Measurements from ENCODE around the gene PHYKPL.
"Not testable (repeated sequence)": the region's sequence is repeated elsewhere in the genome, so short reads cannot be mapped to it uniquely, and the experiment has no call there.

PHYKPL gene

GRCh38 chr5:178261666-178262600 lies 29.3 kb upstream of the PHYKPL start:
- no peak for DNase-seq

- DNase-seq: no peak
Observed at GRCh38 chr5:178259623-178260536, 27.3 kb upstream of the PHYKPL start.

- no peak for DNase-seq
Observed at GRCh38 chr5:178257650-178258049, 25.0 kb upstream of the PHYKPL start.

DNA sequence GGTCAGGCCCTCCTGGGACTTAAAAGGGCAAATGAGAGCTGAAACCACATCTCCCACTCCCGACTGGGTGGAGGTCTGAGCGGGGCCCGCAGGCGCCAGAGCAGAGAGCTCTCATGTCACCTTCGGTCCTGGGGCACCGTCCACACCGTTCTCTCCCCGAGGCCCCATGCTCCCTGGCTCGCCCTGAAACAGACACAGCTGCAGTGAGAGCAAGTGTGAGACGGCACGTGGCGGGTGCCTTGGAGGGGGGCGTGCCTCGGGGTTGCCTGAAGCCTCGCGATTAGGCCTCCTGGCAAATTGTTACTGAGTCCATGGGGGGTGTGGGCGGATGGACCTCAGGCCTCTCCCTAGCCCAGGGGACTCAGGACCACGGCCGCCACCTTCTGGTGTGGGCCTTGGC lies 24.1 kb upstream of the PHYKPL start:
- no peak for DNase-seq

DNA sequence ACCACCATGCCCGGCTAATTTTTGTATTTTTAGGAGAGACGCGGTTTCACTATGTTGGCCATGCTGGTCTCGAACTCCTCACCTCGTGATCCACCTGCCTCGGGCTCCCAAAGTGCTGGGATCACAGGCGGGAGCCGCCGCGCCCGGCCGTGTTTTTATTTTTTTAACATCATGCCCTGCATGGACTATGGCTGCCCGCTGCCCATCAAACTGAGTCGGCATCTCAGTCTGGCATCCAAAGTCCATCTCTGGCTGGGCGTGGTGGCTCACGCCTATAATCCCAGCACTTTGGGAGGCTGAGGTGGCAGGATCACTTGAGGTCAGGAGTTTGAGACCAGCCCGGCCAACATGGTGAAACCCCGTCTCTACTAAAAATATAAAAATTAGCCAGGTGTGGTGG lies 21.0 kb upstream of the PHYKPL start:
- DNase-seq: not testable (repeated sequence)

GRCh38 chr5:178252258-178252657 lies 19.7 kb upstream of the PHYKPL start:
- DNase-seq: no peak

DNA sequence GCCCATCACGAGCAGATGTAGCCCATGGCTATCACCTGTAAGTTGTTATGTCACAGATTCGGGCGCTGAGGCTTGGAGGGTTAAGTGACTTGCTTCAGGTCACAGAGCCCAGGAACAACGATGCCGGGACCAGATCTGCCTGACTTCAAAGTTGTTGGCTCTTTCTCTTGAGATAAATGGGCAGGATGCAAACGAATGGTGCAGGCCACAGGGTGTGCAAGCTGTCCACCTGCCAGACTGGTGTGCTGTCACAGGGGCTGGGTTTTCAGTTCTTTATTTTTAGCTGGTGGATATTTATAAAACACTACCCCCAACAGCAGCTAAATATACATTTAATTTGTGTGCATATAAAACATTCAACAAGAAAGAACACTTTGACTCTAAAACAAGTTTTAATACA lies 17.7 kb upstream of the PHYKPL start:
- no peak for DNase-seq

DNA sequence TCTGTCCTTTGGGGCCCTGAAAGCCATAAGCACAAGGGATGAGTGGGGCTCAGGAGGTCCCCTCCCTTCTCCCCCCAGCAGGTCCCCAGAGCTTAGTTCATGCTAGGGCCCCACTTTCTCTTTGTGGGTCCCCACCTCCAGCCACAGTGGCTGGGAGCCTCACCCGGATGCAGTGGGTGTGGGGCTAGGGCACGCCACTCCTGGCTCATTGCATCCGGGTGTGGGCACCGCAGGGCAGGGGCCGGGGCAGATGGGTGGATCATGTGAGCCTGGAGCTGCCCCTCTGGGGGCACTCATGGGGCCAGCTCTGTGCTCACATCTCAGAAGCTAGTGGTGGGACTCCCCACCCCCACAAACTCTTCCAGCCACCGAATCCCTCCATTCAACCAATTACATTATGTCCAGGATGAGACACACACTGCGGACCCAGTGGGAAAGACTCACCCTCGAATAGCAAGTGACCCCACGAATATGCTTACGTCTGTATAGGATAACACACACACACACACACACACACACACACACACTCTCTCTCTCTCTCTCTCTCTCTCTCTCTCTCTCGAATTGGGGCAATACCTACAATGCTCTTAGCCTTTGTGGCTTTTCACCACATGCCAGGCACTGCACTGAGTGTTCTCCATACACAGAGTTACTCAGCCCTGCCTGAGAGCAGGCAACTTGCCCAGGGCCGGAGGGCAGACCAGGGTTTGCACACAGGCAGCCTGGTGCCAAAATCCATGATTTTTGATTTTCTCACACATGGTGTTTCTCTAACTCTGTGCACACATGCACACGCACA lies 16.8 kb upstream of the PHYKPL start:
- DNase-seq: no peak

DNA sequence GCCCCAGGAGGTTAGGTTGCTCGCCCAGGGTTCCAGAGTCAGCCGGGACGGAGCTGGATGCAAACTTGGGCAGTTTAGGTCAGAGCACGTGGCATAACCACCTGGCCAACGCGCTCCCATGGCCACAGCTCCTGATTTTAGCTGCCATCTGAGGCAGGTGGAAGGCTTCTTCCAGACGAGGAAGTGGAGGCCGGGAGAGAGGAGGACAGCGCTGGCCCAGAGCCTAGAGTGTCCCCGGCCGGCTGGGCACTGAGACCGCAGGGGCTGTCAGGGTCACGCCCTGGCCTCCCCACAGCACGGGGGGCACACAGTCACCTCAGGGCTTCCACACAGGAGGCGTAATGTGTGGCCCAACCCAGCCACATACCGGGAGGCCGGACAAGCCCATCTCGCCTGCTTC lies 16.1 kb upstream of the PHYKPL start:
- DNase-seq: no peak

GRCh38 chr5:178247481-178248456 lies 15.2 kb upstream of the PHYKPL start:
- DNase-seq: peak; percentile 10

GRCh38 chr5:178246624-178247279 lies 14.2 kb upstream of the PHYKPL start:
- DNase-seq: no peak

DNA sequence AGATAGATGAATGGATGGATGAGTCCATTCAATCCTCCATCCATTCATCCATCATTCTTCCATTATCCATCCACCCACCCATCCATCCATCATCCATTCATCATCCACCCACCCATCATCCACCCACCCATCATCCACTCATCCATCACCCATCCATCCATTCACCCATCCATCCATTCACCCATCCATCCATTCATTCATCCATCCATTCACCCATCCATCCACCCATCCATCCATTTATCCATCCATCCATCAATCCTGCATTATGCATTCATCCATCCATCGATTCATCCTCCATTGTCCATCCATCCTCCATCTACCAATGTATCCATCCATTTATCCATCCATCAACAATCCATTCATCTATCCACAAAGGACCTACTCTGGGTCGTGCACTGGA lies 12.8 kb upstream of the PHYKPL start:
- no peak for DNase-seq

GRCh38 chr5:178244576-178244975 lies 12.0 kb upstream of the PHYKPL start:
- no peak for DNase-seq

- no peak for DNase-seq
Observed at GRCh38 chr5:178242416-178242815, 9.8 kb upstream of the PHYKPL start.

DNA sequence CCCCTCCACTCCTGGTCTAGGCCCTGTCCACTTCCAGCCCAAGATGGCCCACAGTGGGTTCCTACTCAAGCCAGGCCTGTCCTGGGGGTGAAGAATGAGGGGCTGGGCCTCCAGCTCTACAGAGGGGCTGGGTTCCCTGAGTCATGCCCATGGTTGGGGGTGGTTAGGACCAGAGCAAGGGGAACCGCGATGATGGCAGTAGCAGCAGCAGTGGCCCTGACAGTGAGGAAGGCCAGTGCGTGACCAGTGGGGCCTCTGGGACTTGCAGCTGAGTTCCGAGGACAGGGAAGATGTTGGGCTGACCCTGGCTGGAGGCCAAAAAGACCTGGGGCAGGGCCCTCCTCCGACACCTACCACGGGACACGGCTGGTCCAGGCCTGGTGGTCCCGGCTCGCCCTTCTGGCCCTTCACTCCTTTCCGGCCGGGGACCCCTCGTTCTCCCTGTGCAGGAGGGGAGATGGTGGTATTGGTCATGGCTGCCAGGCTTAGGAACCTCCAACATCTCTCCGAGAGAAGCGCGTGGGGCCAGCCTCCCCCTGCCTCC lies 9.2 kb upstream of the PHYKPL start:
- no peak for DNase-seq

GRCh38 chr5:178241231-178241663 lies 8.6 kb upstream of the PHYKPL start:
- no peak for DNase-seq

- DNase-seq: no peak
Observed at GRCh38 chr5:178240766-178241165, 8.2 kb upstream of the PHYKPL start.

DNA sequence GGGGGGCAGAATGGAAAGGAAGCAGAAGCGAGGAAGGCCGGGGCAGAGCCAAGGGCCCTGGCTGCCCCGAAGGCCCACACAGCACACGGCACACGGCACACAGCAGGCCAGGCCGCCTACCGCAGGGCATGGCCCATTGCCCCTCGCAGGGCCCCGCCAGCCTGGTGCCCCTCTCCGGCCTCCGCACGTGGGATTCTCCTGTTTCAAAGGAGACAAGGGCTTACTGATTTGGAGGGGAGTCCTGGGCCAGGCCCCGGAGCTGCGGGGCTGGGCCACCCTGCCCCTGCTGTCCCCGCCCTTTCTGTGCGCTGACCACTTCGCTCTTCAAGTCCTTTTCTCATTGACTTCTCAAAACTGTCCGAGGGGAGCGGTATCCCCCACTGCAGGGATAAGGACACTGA lies 7.7 kb upstream of the PHYKPL start:
- no peak for DNase-seq

- DNase-seq: not testable (repeated sequence)
Observed at GRCh38 chr5:178239626-178240301, 7.2 kb upstream of the PHYKPL start.
